ENCODE measurements around the gene CDKN1C. TPM values are rescaled to one million over a fixed set of nuclear protein-coding genes. Genes with fewer than 3 reads are reported as not detected.

Gene CDKN1C
- total and polyA plus RNA-seq, 2 of the 8 experiments (the other 6 are each of a cell fraction or from before 2014, with no cell fraction given), result 12.8 to 14.1 TPM

GRCh38 chr11:2916892-2917645 is 31.5 kb upstream of the CDKN1C start:
- H4K91ac ChIP-seq (replicated peaks; ENCODE audit: insufficient read length, low read length), result no peak overlapping the region
- H4K8ac ChIP-seq (ENCODE audit: extremely low read depth, insufficient read depth, low read length), result no peak overlapping the region
- DNase-seq (ENCODE audit: low read depth in 1 of 2, low spot score in 2 of 2), result no peak
- H3K4me1 ChIP-seq (replicated peaks in 1 of 4; ENCODE audit: control insufficient read depth in 3 of 4, insufficient read depth in 4 of 4, low read length in 3 of 4), result peaks cover 0 to 17% (median 8%) of the 10 kb centered on the region in 4 experiments; a peak in 4 of 7 replicates
- H3K79me2 ChIP-seq (ENCODE audit: control insufficient read depth in 1 of 2, insufficient read depth in 2 of 2, low read length in 2 of 2), result no peaks in the 10 kb centered on the region
- H3K9me3 ChIP-seq (ENCODE audit: insufficient read depth in 2 of 2, low read depth in 1 of 2, low read length in 1 of 2), result no peaks in the 10 kb centered on the region
- no peaks in the 10 kb centered on the region for H3K23me2 ChIP-seq (ENCODE audit: low read depth, low read length)
- no peak overlapping the region for H3K23ac ChIP-seq (ENCODE audit: insufficient read length)
- 93% methylated on average over 13 of the region's 16 CpGs; no CpG with 5 or more reads in 1 of the 2 experiments for WGBS, 2 experiments (ENCODE audit: extremely low coverage in 1 of 2, insufficient coverage in 1 of 2, insufficient read length in 1 of 2, insufficient replicate concordance in 2 of 2, low coverage in 1 of 2, low lambda C conversion rate in 2 of 2, missing lambda C conversion rate in 1 of 2)
- H4K5ac ChIP-seq (ENCODE audit: insufficient read length, low read depth, low read length), result no peak overlapping the region
- FAIRE-seq, result no peak
- no peaks in the 10 kb centered on the region for H3K79me1 ChIP-seq (ENCODE audit: low read depth, low read length)
- no peak overlapping the region for H2BK5ac ChIP-seq (ENCODE audit: low read depth, low read length)
- TF ChIP-seq KDM4A (IDR thresholded peaks at IDR 0.05; ENCODE audit: low read depth, low read length, severe bottlenecking), result no peak
- TF ChIP-seq SAP30 (IDR thresholded peaks at IDR 0.05; ENCODE audit: insufficient read depth, insufficient replicate concordance, low read length), result no peak
- TF ChIP-seq RXRA (IDR thresholded peaks at IDR 0.05; ENCODE audit: insufficient read depth, low read depth, low read length), result no peak
- TF ChIP-seq CTBP2 (IDR thresholded peaks at IDR 0.05; ENCODE audit: borderline replicate concordance, insufficient read depth, insufficient read length, low read length), result no peak
- TF ChIP-seq KDM1A (IDR thresholded peaks at IDR 0.05; ENCODE audit: borderline replicate concordance, low read length), result no peak
- no peak for TF ChIP-seq ATF2 (IDR thresholded peaks at IDR 0.05; ENCODE audit: low read length)
- no peak for TF ChIP-seq MAFK (IDR thresholded peaks at IDR 0.05; ENCODE audit: low read depth, low read length)
- TF ChIP-seq SIX5 (IDR thresholded peaks at IDR 0.05; ENCODE audit: low read depth, low read length), result no peak
- no peak for TF ChIP-seq GTF2F1 (IDR thresholded peaks at IDR 0.05; ENCODE audit: borderline replicate concordance, low read depth, low read length)
- H2BK20ac ChIP-seq (ENCODE audit: low read length), result no peak overlapping the region
- H2AK5ac ChIP-seq (ENCODE audit: low read depth, low read length), result no peak overlapping the region
- no peaks in the 10 kb centered on the region for H3K36me3 ChIP-seq (ENCODE audit: control insufficient read depth in 2 of 4, insufficient read depth in 4 of 4, low read length in 3 of 4)
- H3K9ac ChIP-seq (replicated peaks in 1 of 4; ENCODE audit: extremely low read depth in 1 of 4, low read depth in 3 of 4, low read length in 3 of 4), result no peak overlapping the region
- no peak overlapping the region for H2BK120ac ChIP-seq (replicated peaks; ENCODE audit: low read depth, low read length)
- no peak overlapping the region for H3K4ac ChIP-seq (replicated peaks; ENCODE audit: insufficient read length, low read depth, low read length)
- peaks cover 0 to 1% of the 10 kb centered on the region in 2 experiments for H4K20me1 ChIP-seq (replicated peaks in 1 of 2; ENCODE audit: control insufficient read depth in 1 of 2, insufficient read depth in 2 of 2, low read length in 2 of 2)
- ChIA-PET POLR2A (ENCODE audit: partially characterized antibody) (interaction anchor here (1.0 to 1.2 kb wide), 2 partner anchors 11 to 13 kb away, joined by 3 to 5 read pairs; no protein-coding TSS in a partner anchor), CTCF (ENCODE audit: partially characterized antibody) (interaction anchor here (1.0 to 4.2 kb wide), 5 partner anchors 9 to 731 kb away, joined by 3 to 18 read pairs (median 4); no protein-coding TSS in a partner anchor)
- no peak overlapping the region for H3K56ac ChIP-seq (replicated peaks; ENCODE audit: insufficient read length, low read depth, low read length)
- H3K14ac ChIP-seq (ENCODE audit: insufficient read length), result no peak overlapping the region
- no peak overlapping the region for H2BK12ac ChIP-seq (ENCODE audit: low read depth, low read length)
- H2AFZ ChIP-seq (ENCODE audit: low read length), result no peak overlapping the region
- no peak overlapping the region for H3K27ac ChIP-seq (ENCODE audit: low read depth, low read length)
- no peak overlapping the region for H2BK15ac ChIP-seq (ENCODE audit: low read length)
- no peak overlapping the region for H3K18ac ChIP-seq (ENCODE audit: extremely low read depth, low read length)
- no peaks in the 10 kb centered on the region for H3K27me3 ChIP-seq (replicated peaks in 1 of 4; ENCODE audit: control insufficient read depth in 3 of 4, extremely low read depth in 1 of 4, insufficient read depth in 3 of 4, low read length in 3 of 4)
- no peak overlapping the region for H3K4me2 ChIP-seq (ENCODE audit: insufficient read depth in 1 of 2, low read depth in 2 of 2, low read length in 2 of 2)
- no peak overlapping the region for H3K4me3 ChIP-seq (ENCODE audit: extremely low read depth in 1 of 4, insufficient read depth in 2 of 4, low read depth in 3 of 4, low read length in 4 of 4)

Data from H1 (cell line).